Posterior cingulate gyrus (tissue), 11 donors: ENCODE data around the gene NET1.
"Not testable (repeated sequence)": the region's sequence is repeated elsewhere in the genome, so short reads cannot be mapped to it uniquely, and the experiment has no call there.

ENCODE experiments used
- DNase-seq, 10 donors: peaks; one replicate each; pipeline versions ENCODE4 v3.0.0 to v3.0.0-alpha.2; 2020 to 2021; ENCODE audit warnings: mixed read lengths in 3 of 10
- intact Hi-C: fragments of 100-400 bp; cut with DNase I; formaldehyde crosslinking; loops from one replicate; pipeline ENCODE4 v1.15.1; 2023

NET1 gene, protein sequence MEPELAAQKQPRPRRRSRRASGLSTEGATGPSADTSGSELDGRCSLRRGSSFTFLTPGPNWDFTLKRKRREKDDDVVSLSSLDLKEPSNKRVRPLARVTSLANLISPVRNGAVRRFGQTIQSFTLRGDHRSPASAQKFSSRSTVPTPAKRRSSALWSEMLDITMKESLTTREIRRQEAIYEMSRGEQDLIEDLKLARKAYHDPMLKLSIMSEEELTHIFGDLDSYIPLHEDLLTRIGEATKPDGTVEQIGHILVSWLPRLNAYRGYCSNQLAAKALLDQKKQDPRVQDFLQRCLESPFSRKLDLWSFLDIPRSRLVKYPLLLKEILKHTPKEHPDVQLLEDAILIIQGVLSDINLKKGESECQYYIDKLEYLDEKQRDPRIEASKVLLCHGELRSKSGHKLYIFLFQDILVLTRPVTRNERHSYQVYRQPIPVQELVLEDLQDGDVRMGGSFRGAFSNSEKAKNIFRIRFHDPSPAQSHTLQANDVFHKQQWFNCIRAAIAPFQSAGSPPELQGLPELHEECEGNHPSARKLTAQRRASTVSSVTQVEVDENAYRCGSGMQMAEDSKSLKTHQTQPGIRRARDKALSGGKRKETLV

DNA sequence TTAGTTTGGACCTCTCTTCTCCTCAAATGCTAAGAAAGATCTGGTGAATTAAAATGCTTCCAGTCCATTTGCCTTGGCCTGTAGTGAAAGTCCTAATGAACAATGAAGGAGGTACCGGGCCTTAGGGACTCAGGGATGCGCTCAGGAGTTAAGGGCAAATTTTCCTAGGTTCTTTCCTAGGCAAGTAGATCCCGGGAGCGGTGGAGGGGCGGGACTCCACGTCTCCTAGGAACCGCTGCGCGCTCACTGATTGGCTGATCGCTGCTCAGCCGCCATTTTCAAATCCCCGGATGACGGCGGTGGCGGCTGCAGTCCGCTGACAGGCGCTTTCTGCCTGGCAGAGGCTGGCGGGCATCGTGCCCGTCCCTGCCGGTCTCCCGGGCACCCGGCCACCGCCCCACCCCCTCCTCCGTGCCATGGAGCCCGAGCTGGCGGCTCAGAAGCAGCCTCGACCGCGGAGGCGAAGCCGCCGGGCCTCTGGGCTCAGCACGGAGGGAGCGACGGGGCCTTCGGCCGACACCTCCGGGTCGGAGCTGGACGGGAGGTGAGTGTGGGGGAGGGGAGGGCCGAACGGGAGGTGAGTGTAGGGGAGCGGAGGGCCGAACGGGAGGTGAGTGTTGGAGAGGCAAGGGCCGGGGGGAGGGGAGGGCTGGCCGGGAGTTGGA, at the start of gene NET1:
TSS of gene NET1 (plus strand) at position 281 of the 665 bp plus-strand sequence. CDS start at position 417, 136 bp downstream.
- intact Hi-C loops: no loop called here
- peak; percentile 88 to 99 (median 93) for DNase-seq

DNA sequence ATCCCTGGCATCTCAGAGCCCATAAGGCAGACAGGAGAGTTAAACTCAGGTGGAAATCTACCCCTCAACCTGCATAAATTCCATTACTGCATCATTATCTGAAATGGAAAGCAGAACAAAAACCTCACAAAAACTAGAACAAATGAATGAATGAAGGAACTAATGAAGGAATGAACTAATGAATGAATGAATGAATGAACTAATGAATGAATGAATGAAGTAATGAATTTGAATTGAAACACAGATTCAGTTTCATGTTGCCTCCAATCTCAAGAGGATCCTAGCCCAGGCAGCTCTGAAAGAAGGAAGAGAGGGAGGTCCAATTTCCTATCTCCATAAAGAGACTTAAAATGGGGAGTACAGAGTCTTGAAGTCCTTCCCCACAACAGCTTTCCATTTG, 49.5 kb upstream of the NET1 start:
- no peak for DNase-seq
- intact Hi-C loops: no loop called here

DNA sequence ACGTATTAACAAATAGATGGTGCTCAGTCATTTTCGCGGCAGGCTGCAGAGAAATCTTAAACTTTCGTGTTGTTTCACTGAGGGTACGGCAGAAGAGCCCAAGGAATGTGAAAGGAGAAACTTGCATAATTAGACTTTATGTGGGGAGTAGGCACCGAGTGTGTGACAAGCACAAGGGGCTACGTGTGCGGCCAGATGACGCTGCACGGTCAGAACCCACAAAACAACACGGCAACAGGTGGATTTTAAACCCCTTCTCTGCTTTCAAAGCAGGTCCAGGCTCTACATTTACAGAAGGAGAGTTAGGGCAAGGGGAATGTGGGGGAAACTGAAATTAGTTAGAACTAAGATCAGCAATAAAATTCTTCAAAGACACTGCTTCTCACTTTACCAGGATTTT, 48.0 kb upstream of the NET1 start:
- intact Hi-C loops: no loop called here
- no peak for DNase-seq

DNA sequence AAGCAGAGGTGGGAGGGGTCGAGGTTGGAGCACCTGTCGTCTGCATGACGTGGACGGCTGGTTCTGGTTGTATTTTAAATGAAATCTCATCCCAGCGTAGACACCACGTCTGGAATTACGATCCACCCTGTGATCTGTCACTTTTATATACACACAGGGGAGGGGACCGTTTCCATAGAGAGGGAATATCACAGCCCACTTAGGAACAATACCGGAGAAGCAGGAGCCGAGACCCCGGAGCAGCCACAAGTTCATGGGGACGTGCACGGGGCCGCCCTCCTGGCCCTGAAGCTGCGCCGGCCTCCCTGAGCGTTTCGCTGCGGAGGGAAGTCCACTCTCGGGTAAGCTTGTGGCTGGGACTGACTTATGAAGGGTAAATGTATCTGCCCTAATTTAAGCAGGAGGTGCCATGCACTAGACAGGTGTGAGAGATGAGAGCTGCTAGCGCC, 47.4 kb upstream of the NET1 start, which contains the start of gene UCN3:
TSS of gene UCN3 (plus strand) at position 77 of the 449 bp plus-strand sequence. CDS start 8,755 bp downstream, outside the sequence.
- no peak for DNase-seq
- intact Hi-C loops: no loop called here

DNA sequence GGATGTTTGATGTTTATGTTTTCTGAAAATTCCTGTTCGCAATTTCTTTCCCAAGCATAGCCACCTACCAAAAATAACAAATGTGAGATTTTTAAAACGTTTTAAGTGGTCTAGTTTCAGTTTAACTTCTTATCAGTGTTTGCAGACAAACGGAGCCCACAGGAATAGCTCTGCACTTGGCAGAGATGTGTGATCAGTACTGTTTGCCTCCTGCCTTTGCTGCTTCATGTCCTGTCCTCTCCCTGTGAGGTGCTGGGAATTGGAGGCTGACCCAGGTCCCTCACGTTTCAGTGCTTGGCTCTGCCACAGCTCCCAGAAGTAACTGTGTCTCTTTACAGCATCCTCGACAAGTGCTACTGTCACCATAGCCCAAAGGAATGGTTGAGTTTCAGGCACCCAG, 46.4 kb upstream of the NET1 start:
- DNase-seq: no peak
- intact Hi-C loops: no loop called here

DNA sequence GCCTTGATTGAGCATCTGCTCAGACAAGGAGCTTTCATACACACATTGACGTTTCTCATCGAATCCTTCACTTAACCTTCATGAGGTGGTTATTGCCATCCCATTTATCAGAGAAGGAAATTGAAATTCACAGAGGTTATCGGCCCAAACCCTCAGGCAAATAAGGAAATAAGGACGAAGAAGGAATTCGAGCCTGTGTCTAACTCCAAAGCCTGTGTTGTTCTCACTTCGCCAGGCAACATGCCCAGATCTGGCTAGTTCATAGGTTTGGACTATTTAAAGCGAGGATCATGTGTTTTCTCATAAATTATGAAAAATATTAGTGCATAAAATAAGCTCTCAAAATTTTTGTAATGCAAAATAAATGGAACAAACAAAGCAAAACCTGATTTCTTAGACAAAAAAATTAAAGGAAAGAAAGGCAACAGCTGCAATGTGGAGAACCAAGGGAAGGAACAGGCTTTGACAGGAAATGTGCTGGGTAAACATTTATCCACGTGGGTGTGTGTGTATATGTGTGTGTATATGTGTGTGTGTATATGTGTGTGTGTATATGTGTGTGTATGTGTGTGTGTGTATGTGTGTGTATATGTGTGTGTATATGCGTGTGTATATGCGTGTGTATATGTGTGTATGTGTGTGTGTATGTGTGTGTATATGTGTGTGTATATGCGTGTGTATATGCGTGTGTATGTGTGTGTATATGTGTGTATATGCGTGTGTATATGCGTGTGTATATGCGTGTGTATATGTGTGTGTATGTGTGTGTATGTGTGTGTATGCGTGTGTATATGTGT, 42.8 kb upstream of the NET1 start:
- intact Hi-C loops: no loop called here
- DNase-seq: no peak

DNA sequence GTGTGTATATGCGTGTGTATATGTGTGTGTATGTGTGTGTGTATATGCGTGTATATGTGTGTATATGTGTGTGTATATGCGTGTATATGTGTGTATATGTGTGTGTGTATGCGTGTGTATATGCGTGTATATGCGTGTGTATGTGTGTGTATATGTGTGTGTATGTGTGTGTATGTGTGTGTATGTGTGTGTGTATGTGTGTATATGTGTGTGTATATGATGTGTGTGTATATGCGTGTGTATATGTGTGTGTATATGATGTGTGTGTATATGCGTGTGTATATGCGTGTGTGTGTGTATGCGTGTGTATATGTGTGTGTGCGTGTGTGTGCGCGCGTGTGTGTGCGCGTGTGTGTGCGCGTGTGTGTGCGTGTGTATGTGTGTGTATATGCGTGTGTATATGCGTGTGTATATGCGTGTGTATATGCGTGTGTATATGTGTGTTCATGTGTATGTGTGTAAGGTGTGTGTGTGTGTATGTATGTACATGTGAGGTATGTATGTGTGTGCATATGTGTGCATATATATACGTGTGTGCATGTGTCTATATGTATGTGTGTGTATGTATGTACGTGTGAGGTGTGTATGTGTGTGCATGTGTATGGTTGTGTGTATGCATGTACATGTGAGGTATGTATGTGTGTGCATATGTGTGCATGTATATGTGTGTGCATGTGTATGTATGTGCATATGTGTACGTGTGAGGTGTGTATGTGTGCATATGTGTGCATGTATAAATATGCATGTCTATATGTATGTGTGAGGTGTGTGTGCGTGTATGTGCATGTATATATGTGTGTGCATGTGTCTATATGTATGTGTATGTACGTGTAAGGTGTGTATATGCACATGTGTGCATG, 41.6 kb upstream of the NET1 start:
- DNase-seq: no peak
- intact Hi-C loops: no loop called here

DNA sequence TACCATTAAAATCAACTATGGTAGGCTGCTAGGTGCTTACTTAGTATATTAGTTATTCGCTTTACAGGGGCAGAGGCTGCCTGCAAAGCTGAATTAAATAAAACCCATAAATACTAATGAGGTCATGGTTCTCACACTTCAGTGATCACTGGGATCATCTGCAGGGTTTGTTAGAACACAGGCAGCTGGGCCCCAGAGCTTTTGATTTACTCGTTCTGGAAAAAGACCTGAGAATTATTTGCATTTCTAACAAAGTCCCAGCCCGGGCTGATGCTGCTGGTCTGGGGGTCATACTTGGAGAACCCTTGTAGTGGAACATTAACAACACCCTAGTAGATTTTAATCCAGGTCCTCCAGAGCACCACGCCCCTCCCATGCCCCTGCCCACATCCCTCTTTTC, 39.0 kb upstream of the NET1 start:
- DNase-seq: no peak
- intact Hi-C loops: no loop called here

DNA sequence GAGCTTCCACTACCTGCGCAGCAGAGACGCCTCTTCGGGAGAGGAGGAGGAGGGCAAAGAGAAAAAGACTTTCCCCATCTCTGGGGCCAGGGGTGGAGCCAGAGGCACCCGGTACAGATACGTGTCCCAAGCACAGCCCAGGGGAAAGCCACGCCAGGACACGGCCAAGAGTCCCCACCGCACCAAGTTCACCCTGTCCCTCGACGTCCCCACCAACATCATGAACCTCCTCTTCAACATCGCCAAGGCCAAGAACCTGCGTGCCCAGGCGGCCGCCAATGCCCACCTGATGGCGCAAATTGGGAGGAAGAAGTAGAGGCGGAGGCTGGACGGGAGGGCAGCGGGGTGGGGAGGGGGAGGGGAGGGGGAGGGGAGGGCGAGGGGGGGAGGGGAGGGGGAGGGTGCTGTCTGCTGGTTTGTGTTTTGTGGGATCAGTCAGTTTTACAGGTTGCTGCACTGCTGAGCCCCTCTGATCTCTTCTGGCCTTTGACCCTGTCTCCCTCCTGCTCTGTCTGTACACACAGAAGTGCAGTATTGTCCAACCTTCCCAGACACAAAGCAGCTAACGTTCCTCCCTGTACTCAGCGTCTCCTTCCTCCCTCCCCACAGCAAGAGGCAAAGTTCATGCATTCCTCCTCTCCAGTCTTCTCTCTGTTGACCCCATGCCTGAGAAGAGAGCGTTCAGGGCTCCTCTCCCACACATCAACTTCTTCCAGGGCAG, 38.3 kb upstream of the NET1 start:
- no peak for DNase-seq
- intact Hi-C loops: no loop called here

DNA sequence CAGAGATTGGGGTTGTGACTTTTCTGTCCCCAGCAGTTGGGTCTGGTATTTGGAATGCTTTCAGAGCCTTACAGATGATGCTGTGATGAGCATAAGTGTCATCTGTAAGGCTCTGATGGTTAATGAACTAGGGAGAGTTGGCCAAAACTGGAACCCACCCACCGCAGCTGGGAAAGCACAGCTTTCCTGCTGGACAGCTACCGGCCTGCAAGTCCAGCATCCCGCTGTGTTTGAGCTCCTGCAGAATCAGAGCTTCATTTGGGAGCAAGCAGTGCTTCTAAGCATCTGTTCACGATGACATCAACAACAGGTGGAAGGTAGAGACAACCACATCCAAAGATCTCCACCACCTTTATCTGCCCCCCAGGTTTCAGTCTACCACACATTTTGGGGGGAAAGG, 35.9 kb upstream of the NET1 start:
- intact Hi-C loops: no loop called here
- no peak for DNase-seq

DNA sequence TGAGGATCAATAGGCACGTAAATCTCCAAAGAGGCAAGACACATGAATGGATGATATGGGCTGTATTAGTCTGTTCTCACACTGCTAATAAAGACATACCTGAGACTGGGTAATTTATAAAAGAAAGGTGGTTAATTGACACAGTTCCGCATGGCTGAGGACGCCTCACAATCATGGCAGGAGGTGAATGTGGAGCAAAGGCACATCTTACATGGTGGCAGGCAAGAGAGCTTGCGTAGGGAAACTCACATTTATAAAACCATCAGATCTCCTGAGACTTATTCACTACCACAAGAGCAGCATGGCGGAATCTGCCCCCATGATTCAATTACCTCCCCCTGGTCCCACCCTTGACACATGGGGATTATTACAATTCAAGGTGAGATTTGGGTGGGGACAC, 33.2 kb upstream of the NET1 start:
- intact Hi-C loops, DNase-seq: not testable (repeated sequence)

DNA sequence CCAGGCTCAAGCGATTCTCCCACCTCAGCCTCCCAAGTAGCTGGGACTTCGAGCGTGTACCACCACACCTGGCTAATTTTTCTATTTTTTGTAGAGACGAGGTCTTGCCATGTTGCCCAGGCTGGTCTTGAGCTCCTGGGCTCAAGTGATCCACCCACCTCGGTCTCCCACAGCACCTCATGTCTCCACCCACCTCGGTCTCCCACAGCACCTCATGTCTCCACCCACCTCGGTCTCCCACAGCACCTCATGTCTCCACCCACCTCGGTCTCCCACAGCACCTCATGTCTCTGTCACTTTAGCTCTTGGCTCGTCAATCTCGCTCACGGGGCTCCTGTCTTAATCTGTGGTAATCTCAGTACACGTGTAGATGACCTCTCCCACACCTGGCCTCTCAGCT, 32.0 kb upstream of the NET1 start:
- DNase-seq: not testable (repeated sequence)
- intact Hi-C loops: loop anchor here (5.0 kb wide), 1 partner anchor 528 kb away; no protein-coding TSS in a partner anchor

DNA sequence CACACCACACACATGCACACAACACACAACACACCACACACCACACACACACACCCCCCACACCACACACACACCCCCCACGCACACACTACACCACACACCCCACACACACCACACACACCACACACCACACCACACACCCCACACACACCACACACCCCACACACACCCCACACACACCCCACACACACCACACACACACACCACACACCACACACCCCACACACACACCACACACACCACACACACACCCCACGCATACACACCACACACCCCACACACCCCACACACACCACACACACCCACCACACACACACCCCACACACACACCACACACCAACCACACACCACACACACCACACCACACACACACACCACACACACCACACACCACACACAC, 31.2 kb upstream of the NET1 start:
- intact Hi-C loops: loop anchor here (5.0 kb wide), 1 partner anchor 529 kb away; no protein-coding TSS in a partner anchor
- DNase-seq: no peak

DNA sequence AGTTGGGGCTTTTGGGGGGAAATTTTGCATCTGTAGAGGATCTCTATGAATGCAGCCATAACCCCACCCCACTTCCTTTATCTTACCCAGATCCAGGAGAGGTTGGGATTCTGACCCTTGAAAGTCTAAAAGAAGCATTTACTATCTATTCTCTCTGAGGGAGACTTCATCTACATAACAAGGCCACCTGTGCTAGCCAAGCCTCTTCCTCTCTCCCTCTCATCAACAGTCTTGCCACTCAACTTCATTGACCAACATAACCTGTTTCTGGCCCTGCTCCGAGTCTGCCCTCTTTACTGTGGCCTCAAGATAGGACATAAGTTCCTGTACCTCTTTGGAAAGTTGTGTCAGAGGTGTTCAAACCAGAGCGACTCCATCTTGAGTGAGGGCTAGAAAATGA, 27.1 kb upstream of the NET1 start:
- no peak for DNase-seq
- intact Hi-C loops: no loop called here

DNA sequence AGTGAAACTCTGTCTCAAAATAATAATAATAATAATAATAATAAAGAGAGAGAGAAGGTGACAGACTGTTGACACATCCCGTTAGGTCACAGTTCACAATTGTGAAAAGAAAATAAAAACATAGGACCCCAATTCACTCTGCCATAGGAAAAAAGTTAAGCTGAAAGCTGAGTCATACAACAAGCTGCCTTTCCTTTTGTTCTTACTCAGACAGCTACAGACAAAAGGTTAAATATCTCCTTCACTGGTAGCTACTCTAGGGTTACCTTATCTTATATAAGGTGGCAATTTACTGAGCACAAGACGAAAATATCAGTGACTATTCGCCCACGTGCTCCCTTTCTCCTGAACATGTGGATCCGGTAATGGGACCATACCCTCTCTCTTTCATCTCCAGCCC, 25.2 kb upstream of the NET1 start:
- DNase-seq: no peak
- intact Hi-C loops: no loop called here

DNA sequence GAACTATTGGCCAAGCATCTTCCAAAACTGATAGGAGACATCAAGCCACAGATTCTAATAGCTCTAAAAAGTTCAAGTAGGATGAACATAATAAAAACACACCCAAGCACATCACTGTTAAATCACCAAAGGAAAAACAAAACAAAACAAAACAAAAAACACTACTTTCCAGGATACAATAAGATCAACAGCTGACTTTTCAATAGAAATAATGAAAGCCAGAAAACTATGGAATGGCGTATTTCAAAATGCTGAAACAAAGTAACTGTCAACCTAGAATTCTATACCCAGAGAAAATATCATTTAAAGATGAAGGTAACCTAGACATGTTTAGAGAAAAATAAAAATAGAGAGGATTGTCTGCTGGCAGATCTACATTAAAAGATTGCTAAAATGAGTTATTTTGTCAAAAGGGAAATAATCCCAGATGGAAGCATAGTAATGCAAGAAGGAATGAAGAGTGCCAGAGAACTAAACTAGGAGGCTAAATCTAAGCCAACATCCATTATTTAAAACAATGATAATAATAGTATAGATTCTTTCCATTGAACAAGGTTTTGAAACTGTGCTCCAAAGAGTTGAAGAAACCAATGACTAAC, 21.7 kb upstream of the NET1 start:
- intact Hi-C loops: no loop called here

DNA sequence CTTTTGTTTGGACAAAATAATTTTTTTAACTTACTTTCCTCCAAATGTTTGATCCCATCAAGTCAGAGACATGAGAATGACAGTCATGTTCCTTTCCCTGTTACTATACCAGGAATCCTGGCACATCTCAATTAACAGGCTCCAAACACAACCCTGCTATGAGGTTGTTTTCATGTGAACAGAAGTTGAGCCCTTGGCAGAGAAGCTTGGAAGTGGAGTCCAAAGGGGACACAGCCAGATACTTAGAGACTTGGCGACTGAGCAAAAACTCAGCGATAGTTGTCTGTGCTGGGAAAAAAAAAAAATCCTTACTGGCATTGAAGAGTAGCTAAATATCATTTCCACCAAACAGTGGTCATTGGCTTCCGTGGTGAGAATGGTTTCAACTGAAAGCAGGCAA, 20.6 kb upstream of the NET1 start:
- intact Hi-C loops: no loop called here

More for the DNA sequence above, 21.7 kb upstream of the NET1 start:
- DNase-seq: no peak

DNA sequence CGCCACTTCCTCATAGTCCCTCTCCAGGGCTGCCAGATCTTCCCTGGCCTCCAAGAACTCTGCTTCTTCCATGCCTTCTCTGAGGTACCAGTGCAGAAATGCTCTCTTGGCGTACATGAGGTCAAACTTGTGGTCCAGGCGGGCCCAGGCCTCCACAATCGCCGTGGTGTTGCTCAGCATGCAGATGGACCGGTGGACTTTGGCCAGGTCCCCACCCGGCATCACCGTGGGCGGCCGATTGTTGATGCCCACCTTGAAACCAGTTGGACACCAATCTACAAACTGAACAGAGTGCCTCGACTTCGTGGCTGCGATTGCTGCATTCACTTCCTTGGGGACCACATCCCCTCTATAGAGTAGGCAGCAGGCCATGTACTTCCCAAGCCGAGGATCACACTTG, 18.8 kb upstream of the NET1 start:
- intact Hi-C loops: no loop called here
- no peak for DNase-seq

More for the DNA sequence above, 20.6 kb upstream of the NET1 start:
- no peak for DNase-seq

DNA sequence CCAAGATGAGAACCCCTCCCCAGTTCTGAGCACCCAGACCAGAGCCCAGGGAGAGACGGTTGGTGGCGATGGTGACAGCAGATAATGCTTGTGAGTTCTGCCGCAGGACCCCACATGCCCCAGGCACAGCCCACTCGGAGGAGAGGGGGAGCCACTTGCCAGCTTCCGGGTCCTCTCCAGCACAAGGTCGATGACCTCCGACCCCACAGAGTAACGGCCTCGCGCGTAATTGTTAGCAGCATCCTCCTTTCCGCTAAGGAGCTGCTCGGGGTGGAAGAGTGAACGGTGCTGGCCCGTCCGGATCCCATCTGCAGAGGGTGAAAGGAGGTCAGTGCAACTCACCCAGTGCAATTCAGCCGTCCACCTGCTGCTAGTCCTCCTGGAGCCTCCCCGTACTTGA, 17.2 kb upstream of the NET1 start:
- intact Hi-C loops: no loop called here
- DNase-seq: no peak
